Sigmoid colon (tissue), 7 donors: Measurements from ENCODE around the gene GABRR3. TPM values are rescaled to one million over a fixed set of nuclear protein-coding genes. Genes with fewer than 3 reads are reported as not detected.
A peak's percentile ranks its signal among the peaks of the same experiment; 100 is the strongest.

Experiments
- DNase-seq: peaks from one replicate; pipeline ENCODE4 v3.0.0-alpha.2; 2019
- H3K27ac ChIP-seq, 4 donors: fragments of 200-600 bp; sonication (generic); one replicate each; pipeline ENCODE4 v1.5.1; 2016 to 2019; ENCODE audit warnings: mild to moderate bottlenecking in 1 of 4
- H3K27me3 ChIP-seq, 3 donors: fragments of 200-600 bp; sonication (generic); one replicate each; pipeline ENCODE4 v1.5.1; 2019; ENCODE audit warnings: mild to moderate bottlenecking in 1 of 3
- H3K36me3 ChIP-seq, 4 donors: fragments of 200-600 bp; sonication (generic); one replicate each; pipeline ENCODE4 v1.5.1; 2016 to 2019
- H3K4me1 ChIP-seq, 4 donors: fragments of 200-600 bp; sonication (generic); one replicate each; pipeline ENCODE4 v1.5.1; 2017 to 2019
- H3K4me3 ChIP-seq, 4 donors: fragments of 200-600 bp; sonication (generic); one replicate each; pipeline ENCODE4 v1.5.1; 2017 to 2019; ENCODE audit warnings: mild to moderate bottlenecking in 2 of 4, moderate library complexity in 1 of 4
- H3K9me3 ChIP-seq, 4 donors: fragments of 200-600 bp in 3 of 4; sonication (generic) in 3 of 4; one replicate each; pipeline versions ENCODE4 v1.5.1 to v1.6.1; 2013 to 2019
- CTCF ChIP-seq, 4 experiments: fragments of 450-650 bp in 3 of 4; fragments of 200-600 bp in 1 of 4; IDR thresholded peaks; one replicate each; pipeline ENCODE4 v1.5.1; 2016 to 2019; ENCODE audit warnings: antibody characterized with exemption in 4 of 4, mild to moderate bottlenecking in 3 of 4, moderate library complexity in 2 of 4
- EP300 ChIP-seq, 4 donors: sonication (generic); formaldehyde crosslinking; IDR thresholded peaks; one replicate each; pipeline ENCODE4 v1.6.1; 2017; ENCODE audit warnings: antibody characterized with exemption in 4 of 4
- POLR2A ChIP-seq, 2 donors: fragments of 450-650 bp; IDR thresholded peaks; one replicate each; pipeline ENCODE4 v1.6.1; 2016; ENCODE audit warnings: antibody characterized with exemption in 2 of 2, mild to moderate bottlenecking in 2 of 2, moderate library complexity in 2 of 2
- POLR2AphosphoS5 ChIP-seq, 4 donors: sonication (generic); formaldehyde crosslinking; IDR thresholded peaks; one replicate each; pipeline ENCODE4 v1.6.1; 2017; ENCODE audit warnings: antibody characterized with exemption in 4 of 4
- WGBS, 2 donors: extraction: QIAGEN DNeasy Blood & Tissue Kit; methylation state at CpG; one replicate each; pipeline ENCODE4 v1.1.7; 2013; 5-methylcytosine and 5-hydroxymethylcytosine counted together
- intact Hi-C: fragments of 100-400 bp; cut with DNase I; formaldehyde crosslinking; loops from one replicate; pipeline ENCODE4 v1.15.1; 2023
- polyA plus RNA-seq, 3 donors: library from polyadenylated mRNA; stranded (reverse); fragments of 200-250 nt; gene quantifications; one replicate each; pipeline ENCODE4 v1.2.3, GENCODE V29; 2013
- total RNA-seq, 4 donors: library from RNA; depleted of rRNA; stranded (reverse); fragments of >200 nt; gene quantifications; one replicate each; pipeline ENCODE4 v1.1.0, GENCODE V29; 2016
- donor health status: healthy with polysubstance abuse.
- donor health status: Bipolar disorder and iron deficiency.
- donor health status: healthy.

Gene GABRR3
- total and polyA plus RNA-seq, 7 donors = not detected

GRCh38 chr3:97970156-97970555 is 65.0 kb downstream of the GABRR3 start:
- whole genome bisulfite sequencing, 2 donors = 89 to 92% methylated on average over 1 of the region's 1 CpG
- H3K36me3 ChIP-seq = peaks cover 0 to 10% (median 0%) of the 10 kb centered on the region in 4 donors
- no peak overlapping the region for H3K4me3 ChIP-seq
- H3K9me3 ChIP-seq = no peaks in the 10 kb centered on the region
- H3K27ac ChIP-seq = peak overlapping the region in 2 of 4 donors; percentile 91 to 94
- DNase-seq = no peak
- no peak for TF ChIP-seq CTCF (IDR thresholded peaks at IDR 0.05)
- no peak for TF ChIP-seq POLR2A (IDR thresholded peaks at IDR 0.05)
- TF ChIP-seq POLR2AphosphoS5 (IDR thresholded peaks at IDR 0.05) = no peak
- no peak for TF ChIP-seq EP300 (IDR thresholded peaks at IDR 0.05)
- H3K4me1 ChIP-seq = peaks cover 0 to 46% (median 22%) of the 10 kb centered on the region in 4 donors
- no peaks in the 10 kb centered on the region for H3K27me3 ChIP-seq
- intact Hi-C loops = loop anchor here (5.0 kb wide), 1 partner anchor 148 kb away; the partner anchor contains the start of gene CRYBG3

- no peak for DNase-seq
- Histone ChIP-seq H3K4me3 (no peak overlapping the region), H3K27me3 (no peaks in the 10 kb centered on the region), H3K4me1 (peaks cover 0 to 46% (median 22%) of the 10 kb centered on the region in 4 donors), H3K36me3 (peaks cover 0 to 10% (median 0%) of the 10 kb centered on the region in 4 donors), H3K27ac (no peak overlapping the region), H3K9me3 (no peaks in the 10 kb centered on the region)
- TF ChIP-seq POLR2A (IDR thresholded peaks at IDR 0.05) (no peak), POLR2AphosphoS5 (IDR thresholded peaks at IDR 0.05) (no peak), CTCF (IDR thresholded peaks at IDR 0.05) (no peak), EP300 (IDR thresholded peaks at IDR 0.05) (no peak)
- WGBS, 2 donors = 74 to 88% methylated on average over 5 of the region's 5 CpGs
- intact Hi-C loops = no loop called here
Measured at GRCh38 chr3:97969541-97969940, 65.6 kb downstream of the GABRR3 start.

- 73 to 87% methylated on average over 1 of the region's 1 CpG for WGBS, 2 donors
- no peak overlapping the region for H3K4me3 ChIP-seq
- peaks cover 0 to 46% (median 26%) of the 10 kb centered on the region in 4 donors for H3K4me1 ChIP-seq
- TF ChIP-seq CTCF (IDR thresholded peaks at IDR 0.05) (no peak), POLR2AphosphoS5 (IDR thresholded peaks at IDR 0.05) (no peak), POLR2A (IDR thresholded peaks at IDR 0.05) (no peak), EP300 (IDR thresholded peaks at IDR 0.05) (no peak)
- H3K9me3 ChIP-seq = no peaks in the 10 kb centered on the region
- no peaks in the 10 kb centered on the region for H3K27me3 ChIP-seq
- intact Hi-C loops = no loop called here
- no peak for DNase-seq
- H3K36me3 ChIP-seq = peaks cover 0 to 10% (median 0%) of the 10 kb centered on the region in 4 donors
- no peak overlapping the region for H3K27ac ChIP-seq
Measured at GRCh38 chr3:97968376-97968775, 66.7 kb downstream of the GABRR3 start.

- no peaks in the 10 kb centered on the region for H3K27me3 ChIP-seq
- H3K36me3 ChIP-seq = peaks cover 0 to 10% (median 0%) of the 10 kb centered on the region in 4 donors
- H3K9me3 ChIP-seq = no peaks in the 10 kb centered on the region
- WGBS, 2 donors = 91 to 96% methylated on average over 8 of the region's 8 CpGs
- DNase-seq = no peak
- H3K4me3 ChIP-seq = no peak overlapping the region
- no peak overlapping the region for H3K27ac ChIP-seq
- TF ChIP-seq POLR2A (IDR thresholded peaks at IDR 0.05) = no peak
- TF ChIP-seq POLR2AphosphoS5 (IDR thresholded peaks at IDR 0.05) = no peak
- TF ChIP-seq EP300 (IDR thresholded peaks at IDR 0.05) = no peak
- TF ChIP-seq CTCF (IDR thresholded peaks at IDR 0.05) = no peak
- peaks cover 0 to 44% (median 25%) of the 10 kb centered on the region in 4 donors for H3K4me1 ChIP-seq
- intact Hi-C loops = no loop called here
Measured at GRCh38 chr3:97967966-97968365, 67.1 kb downstream of the GABRR3 start.
